NCI-H345 treated with DMSO at 0.1 percent for 48 hours (cell line): ENCODE measurements around the gene TTL.
A peak's percentile ranks its signal among the peaks of the same experiment; 100 is the strongest.
"Not testable (repeated sequence)": the region's sequence is repeated elsewhere in the genome, so short reads cannot be mapped to it uniquely, and the experiment has no call there.

Source experiments
- DNase-seq: peaks from one replicate; lab custom pipeline; 2025; ENCODE audit not compliant: unreplicated experiment; lab: John Stamatoyannopoulos, UW

The TTL gene

DNA sequence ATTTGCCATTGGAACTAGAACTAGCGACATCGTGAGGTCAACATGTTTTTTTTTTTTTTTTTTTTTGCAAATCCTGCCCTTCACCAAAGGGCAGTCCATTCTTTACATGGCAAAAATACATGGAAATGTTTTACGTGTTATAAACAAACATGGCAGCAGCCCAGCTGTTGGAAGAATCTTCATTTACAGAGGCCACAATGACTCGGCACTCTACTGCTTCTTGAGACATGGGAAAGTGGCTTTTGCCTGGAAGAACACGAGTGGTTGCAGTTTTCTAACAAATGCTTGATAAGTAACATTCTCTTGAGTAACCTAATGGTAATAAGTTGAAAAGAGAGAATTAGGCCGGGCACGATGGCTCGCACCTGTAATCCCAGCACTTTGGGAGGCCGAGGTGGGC, 37.5 kb downstream of the TTL start:
- no peak for DNase-seq

DNA sequence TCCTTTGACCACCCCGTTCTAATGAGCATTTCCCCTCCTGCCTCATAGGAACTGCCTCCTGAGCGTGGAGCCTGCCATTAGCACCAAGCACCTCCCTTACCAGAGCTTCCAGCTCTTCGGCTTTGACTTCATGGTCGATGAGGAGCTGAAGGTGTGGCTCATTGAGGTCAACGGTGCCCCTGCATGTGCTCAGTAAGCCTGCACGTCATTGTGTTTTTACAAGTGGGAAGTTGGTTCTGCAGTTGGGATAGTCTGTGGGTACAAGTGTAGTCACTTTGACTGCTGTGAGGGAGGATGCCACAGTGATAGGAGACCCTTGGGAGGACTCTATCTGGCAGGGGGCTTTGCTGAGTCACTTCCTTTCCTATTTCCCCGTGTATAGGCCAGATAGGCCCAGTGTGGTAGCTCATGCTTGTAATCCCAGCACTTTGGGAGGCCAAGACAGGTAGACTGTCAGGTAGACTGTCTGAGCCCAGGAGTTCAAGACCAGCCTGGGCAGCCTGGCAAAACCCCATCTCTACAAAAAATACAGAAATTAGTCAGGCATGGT, 38.4 kb downstream of the TTL start:
- no peak for DNase-seq

DNA sequence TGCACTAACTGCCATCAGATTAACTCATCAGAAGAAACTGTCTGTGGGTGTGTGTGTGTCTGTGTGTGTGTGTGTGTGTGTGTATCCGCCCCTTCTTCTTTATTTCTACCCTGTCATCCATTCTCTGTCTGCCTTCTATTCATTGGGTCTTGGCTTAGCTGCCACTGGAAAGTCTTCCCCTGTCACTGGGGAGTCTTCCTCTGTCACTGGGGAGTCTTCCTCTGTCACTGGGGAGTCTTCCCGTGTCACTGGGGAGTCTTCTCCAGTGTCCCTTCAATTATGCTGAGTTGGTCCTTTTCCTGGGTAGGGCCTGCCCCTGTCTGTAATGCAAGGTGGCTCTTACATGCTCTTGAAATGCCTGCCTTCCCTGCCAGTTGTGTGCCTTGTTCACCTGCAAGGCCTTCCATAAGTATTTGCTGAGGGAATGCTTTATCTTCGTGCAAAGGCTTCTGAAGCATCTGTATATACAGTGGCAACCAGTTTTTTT, 41.4 kb downstream of the TTL start:
- DNase-seq, result no peak

DNA sequence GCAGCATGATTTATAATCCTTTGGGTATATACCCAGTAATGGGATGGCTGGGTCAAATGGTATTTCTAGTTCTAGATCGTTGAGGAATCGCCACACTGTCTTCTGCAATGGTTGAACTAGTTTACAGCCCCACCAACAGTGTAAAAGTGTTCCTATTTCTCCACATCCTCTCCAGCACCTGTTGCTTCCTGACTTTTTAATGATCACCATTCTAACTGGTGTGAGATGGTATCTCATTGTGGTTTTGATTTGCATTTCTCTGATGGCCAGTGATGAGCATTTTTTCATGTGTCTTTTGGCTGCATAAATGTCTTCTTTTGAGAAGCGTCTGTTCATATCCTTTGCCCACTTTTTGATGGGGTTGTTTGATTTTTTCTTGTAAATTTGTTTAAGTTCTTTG, 42.3 kb downstream of the TTL start:
- DNase-seq, result not testable (repeated sequence)

DNA sequence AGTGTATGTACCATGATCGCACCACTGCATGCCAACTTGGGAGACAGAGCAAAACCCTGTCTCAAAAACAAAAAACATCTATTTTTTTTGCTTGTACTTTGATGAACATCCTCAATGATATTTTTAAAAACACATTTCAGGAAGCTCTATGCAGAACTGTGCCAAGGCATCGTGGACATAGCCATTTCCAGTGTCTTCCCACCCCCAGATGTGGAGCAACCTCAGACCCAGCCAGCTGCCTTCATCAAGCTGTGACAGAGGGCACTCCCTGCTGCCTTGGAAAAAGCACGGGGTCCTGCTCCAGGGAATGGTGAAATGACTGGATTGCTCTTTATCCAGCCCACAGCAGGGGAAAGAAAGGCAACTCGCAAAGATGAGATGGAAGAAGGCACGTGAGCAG, 46.6 kb downstream of the TTL start:
- DNase-seq, result no peak

DNA sequence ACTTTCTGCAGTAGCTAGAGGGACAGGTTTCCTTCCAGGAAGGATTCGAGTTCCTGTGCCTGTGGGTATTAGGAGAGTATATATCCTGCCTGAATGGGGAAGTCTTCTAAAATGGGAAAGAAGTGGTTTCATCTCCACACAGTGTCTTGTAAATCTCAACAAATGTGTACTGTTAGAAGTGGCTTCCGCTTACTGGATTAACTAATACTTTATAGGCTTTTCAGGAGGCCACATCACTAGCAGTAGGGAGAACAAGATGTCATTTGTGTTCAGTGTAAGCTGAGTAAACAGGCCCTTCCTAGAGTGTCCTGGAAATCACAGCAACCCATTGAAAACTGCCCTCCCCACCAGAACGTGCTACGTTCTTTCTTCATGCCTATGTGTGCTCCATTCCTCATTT, 47.8 kb downstream of the TTL start:
- DNase-seq, result no peak

DNA sequence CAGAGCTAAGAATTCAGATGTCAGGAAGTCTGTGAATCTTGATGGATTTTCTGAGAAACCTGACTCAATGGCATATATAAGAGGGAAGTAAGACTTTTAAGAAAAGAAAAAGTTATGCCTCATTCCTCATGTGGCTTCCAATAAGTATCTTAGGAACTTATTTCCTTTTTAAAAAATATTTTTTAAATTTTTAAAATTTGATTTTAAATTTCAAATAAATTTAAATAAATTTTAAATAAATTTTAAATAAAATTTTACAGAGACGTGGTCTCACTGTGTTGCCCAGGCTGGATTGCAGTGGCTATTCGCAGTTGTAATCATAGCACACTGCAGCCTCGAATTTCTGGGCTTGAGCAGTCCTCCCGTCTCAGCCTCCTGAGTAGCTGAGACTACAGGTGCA, 48.8 kb downstream of the TTL start:
- DNase-seq, result no peak

DNA sequence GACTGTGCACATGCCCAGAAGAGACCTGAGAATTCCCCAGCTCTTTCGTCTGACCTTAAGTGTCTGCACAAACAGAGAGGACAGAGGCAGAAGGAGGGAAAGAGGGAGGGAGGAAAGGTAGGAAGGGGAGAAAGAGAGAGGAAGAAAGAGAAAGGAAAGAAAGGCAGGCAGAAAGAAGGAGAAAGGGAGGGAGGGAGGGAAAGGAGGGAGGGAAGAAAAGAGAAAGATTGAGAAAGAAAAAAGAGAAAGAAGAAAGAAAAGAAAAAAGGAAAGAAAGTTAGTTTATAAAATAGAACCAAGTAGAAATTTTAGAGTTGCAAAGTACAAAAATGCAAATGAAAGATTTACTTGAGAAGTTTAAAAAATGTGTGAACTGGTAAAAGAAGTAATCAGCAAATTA, 52.9 kb downstream of the TTL start:
- no peak for DNase-seq

DNA sequence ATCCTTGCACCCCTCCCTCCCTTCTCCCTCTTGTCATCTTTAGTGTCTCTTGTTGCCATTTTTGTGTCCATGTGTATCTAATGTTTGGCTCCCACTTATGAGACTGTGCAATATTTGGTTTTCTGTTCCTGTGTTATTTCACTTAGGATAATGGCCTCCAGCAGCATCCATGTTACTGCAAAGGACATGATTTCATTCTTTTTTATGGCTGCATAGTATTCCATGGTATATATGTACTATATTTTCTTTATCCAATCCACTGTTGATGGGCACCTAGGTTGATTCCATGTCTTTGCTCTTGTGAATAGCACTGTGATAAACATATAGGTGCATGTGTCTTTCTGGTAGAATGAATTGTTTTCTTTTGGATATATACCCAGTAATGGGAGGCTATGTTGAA, 54.7 kb downstream of the TTL start:
- DNase-seq, result not testable (repeated sequence)

DNA sequence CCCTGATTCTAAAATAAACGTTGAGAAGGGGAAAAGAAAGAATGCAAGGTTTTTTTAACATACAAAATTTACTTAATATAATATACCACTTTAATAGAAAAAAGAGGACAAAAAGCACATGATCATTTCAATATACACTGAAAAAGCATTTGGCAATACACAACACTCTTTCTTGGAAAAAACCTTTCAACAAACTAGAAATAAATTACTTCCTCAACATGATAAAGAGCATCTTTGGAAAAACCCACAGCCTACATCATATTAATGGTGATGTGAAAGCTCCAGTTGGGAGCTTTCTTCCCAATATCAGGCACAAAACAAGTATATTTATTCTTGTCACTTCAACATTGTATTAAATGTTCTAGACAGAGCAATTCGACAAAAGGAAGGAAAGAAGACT, 57.4 kb downstream of the TTL start:
- no peak for DNase-seq

DNA sequence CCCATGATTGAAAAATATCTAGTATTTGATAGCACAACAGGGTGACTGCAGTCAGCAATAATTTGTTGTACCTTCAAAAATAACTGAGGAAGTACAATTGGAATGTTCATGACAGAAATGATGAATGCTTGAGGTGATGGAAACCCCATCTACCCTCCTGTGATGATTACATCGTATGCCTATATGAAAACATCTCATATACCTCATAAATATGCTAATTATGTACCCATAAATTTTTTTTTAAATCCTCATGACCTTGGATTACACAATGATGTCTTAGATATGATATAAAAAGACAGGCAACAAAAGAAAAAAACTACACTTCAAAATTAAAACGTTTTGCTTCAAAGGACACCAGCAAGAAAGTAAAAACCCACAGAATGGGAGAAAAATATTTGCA, 59.0 kb downstream of the TTL start:
- no peak for DNase-seq

DNA sequence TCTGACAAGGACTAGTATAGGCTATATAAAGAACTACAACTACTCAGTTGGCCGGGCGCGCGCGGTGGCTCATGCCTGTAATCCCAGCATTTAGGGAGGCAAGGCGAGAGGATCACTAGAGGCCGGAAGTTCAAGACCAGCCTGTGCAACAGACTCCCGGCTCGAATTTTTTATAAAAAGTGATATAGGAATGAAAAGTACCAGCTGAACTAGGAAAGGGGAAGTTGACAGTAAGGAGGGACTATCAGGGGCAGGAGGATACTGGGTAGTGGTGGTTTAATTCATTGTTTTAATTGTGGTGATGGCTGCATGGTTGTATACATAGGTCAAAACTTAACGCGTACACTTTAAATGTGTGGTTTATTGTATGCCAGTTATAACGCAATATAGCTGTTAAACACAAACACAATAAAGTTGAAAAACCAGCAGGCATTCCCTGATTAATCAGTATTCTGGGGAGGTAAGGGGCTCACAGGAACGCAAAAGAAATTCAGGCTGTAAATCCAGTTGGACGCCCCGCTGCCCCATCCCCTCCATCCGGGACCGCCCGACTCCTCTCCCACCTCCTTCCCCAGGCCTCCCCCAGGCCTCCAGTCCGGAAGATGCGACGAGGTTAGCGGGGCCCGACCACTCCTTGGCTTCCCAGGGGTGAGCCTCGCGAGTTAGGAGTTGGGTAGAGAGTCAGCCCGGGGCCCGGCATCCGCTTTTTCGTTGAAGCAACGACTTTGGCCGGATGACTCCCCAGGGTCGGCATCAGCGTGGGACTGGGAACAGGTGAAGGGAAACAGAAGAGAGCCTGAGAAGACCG, 59.6 kb downstream of the TTL start:
- DNase-seq, result peak; percentile 85

DNA sequence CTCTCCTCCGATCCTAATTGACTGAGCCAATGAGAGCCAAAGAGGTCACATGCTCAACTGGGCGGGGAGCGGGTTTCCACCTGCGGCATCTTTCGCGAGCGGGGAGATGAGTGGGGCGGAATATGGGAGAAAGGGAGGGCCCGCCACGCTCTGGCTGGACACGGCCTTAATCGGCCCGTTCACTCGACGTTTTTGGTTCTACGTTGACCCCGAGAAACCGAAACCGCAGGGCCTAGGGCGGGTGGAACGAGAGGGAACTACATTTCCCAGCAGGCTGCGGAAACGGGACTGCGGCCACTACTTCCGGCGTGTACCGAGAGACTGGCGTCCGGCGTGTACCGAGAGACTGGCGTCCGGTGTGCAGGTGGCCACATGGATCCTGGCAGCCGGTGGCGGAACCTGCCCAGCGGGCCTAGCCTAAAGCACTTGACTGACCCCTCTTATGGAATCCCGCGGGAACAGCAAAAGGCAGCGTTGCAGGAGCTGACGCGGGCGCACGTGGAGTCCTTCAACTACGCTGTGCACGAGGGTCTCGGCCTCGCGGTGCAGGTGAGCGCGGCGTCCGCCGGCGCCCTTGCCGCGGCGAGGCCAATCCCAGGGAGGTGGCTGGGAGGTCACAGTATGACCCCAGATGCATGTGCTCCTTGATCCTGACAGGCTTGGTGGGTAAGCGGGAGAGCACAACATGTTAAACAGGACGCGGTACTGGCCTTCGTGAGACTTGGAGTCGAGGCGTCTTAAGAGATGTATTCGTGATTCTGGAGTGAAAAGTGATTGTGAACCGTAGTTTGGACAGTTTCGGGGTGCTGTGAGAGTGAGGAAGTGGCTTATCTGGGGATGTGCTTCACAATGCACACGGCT, 60.4 kb downstream of the TTL start, which contains the start of gene POLR1B:
Gene POLR1B, plus strand, starts transcription at position 343 of the 861 bp plus-strand sequence. Its CDS starts 30 bp downstream, at position 373.
- DNase-seq, result peak; percentile 85

DNA sequence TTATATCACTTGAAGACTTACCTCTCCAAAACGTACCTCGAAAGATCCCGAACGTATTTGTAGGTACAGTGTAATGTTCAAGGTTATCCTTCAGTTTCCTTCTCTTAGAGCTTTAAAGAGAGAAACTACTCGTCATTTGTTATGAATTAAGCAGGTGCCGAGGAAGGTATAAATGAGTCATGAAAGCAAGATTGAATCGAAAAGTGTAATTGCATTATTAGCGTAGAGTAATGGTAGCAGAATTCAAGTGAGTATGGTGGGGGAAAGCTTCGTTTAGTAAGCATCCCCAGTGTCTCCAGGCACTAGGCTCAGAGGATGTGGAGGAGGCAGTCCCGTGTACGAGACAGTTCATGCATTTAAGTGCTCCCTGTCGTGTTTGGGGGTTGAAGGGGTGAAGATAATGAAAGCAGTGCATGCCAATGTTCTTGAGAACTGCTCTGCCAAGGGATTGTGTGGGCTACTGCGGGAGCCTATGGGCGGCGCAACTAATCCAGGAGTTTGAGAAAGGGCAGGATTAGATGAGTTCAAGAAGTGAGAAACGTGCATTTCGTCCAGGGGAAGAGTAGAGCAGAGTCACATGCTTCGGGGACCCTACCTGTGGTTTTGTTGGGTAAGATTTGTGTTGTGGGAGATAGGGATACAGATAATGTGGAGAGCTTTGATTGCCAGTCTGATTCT, 61.2 kb downstream of the TTL start:
- DNase-seq, result no peak

DNA sequence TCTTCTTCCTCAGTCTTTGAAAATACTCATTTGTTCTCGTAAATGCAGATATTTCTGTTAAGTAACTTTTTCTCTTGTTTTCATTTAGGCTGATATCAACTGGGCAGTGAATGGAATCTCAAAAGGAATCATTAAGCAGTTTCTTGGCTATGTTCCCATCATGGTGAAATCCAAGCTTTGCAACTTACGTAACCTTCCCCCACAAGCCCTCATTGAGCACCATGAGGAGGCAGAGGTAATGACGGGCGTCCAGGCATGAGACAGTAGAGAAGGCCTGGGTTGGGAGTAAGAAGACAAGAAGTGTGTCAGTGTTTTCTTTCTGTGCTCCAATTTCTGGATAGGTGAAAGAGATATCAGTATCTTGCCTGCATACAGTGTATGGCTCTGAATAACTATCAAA, 65.4 kb downstream of the TTL start:
- DNase-seq, result no peak

DNA sequence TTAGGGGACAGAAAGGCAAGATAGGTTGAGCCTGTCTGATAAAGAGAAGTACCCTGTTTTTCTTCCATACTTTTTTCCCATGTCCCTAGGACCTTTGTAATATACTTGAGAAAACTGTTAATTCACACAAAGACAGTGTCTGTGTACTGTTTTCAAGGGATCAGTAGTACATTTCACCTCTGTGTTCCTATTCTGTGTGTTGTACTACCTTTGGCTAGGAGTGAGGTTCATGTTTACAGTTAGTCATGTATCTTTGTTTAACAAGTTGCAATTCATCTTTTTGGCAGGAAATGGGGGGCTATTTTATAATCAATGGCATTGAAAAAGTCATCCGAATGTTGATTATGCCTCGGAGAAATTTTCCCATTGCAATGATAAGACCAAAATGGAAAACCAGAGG, 67.0 kb downstream of the TTL start:
- no peak for DNase-seq

DNA sequence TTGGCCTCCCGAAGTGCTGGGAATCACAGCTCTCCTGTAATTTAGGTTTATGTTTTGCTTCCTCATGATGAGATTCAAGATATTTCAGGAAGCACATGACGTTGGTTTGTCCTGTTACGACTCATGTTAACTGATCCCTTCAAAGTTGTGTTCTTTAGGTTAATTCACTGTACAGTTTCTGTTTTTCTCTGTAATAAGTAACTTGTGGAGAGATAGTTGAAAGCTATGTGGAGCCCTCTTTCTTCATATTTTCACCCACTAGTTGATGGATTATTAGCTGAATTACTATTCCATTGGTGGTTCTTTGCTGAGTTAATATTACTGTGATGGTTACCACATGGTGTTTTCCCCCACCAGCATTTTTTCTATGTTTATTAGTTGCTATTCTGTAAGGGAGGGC, 84.1 kb downstream of the TTL start:
- DNase-seq, result no peak

DNA sequence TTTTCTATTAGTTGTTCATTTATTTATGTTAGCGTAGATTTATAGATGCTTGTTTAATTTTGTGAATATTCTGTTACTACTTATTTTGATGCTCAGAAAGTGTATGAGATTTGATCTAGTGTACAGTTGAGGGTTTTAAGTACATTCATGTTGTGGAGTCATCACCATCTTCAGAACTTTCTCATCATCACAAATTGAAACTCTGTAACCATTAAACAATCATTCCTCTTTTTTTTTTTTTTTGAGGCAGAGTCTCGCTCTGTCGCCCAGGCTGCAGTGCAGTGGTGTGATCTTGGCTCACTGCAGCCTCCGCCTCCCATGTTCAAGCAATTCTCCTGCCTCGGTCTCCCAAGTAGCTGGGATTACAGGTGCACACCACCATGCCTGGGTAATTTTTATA, 84.6 kb downstream of the TTL start:
- DNase-seq, result not testable (repeated sequence)

DNA sequence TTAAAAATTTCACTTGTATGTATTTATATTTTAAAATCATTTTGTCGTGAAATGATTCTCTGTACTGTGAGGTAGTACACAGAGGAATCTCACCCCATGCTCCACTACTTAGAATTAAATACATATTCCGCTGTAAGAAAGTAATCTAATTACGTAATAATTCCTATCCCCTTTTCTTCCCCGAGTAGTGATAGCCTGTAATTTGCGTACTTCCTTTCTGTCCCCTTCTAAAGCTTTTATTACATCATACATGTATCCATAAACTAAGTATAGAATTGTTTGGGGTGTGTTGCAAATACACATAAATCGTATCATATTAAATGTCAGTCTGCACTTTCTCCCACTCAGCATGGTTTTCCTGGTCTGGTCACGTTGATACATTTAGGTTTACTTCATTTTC, 90.0 kb downstream of the TTL start:
- no peak for DNase-seq

DNA sequence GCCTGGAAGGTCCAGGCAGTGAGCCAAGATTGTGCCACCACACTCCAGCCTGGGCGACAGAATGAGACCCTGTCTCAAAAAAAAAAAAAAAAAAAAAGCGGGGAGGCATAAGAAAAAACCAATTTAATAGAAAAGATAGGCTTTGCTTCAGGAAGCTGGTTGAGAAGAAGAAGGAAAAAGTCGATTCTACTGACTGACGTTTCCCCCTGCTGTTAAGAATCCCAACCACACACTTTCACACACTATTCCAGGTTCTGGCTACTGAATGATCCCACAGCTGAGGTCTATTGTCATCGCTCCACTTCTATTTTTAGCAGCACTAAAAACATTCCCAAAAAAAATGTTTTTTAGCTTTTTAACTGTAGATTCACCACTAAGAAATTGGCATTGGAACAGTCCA, 95.8 kb downstream of the TTL start:
- no peak for DNase-seq

DNA sequence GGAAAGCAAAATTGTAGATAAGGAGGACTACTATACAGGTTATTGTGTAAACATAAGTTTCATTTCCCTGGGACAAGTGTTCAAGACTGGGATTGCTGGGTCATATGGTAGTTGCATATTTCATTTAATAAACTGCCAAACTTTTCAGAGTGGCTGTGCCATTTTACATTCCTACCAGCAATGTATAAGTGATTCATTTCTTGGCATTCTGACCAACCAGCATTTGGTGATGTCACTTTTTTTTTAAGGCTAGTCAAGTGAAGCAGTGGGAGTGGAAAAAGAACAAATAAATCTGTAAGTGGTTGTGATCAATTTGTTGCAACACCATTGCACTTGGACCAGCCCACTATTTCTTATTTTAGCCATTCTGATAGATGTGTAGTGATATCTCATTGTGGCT, 97.3 kb downstream of the TTL start:
- DNase-seq, result no peak
